GM19099 (cell line): ENCODE measurements around the gene PATJ.

Experiments used
- POLR2A ChIP-seq: IDR thresholded peaks from 3 replicates; pipeline ENCODE4 v1.6.1; 2011; ENCODE audit warnings: low read depth; ENCODE audit not compliant: insufficient read length; ENCODE audit errors: extremely low read depth

The PATJ gene

GRCh38 chr1:62029704-62030103, 287.4 kb downstream of the PATJ start:
- no peak for TF ChIP-seq POLR2A

DNA sequence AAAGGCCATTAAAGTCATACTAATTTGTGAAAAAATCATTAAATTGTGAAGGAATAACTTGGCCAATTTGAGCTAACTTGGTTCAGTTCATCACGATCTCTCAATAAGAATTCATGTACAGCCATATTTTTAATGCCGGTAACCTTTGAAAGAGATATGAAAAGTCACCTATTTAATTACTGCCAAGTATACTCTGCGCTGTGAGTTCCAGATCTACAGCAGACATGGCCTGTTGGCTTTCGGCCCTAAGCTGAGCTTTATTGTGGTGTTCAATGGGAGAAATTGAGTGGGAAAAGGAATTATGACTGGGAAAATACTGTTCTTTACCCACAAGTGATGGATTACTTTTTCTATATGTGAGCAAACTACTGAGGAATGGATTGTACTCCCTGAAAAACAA, 292.5 kb downstream of the PATJ start:
- no peak for TF ChIP-seq POLR2A

- TF ChIP-seq POLR2A: no peak
These were observed 295.0 kb downstream of the PATJ start for GRCh38 chr1:62037274-62037673.

GRCh38 chr1:62038594-62039284, 296.5 kb downstream of the PATJ start:
- no peak for TF ChIP-seq POLR2A

DNA sequence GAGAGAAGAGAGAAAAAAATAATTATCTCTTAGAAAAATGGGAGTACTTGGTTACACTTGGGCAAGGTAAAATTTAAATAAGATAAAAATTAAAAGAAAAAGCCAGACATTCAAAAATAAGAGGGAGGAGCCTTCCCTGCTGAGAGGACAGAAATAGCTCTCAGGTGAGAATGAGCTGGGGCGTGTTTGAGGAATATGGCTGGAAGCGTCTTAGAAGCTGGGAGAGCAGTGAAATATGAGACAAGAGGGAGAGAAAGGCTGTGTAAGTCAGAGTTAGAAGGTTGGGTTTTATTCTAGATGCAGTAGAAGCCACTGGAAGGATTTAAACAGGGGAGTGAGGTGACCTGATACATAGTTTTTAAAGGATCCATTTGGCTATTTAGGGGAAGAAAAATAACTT, 298.2 kb downstream of the PATJ start:
- no peak for TF ChIP-seq POLR2A

DNA sequence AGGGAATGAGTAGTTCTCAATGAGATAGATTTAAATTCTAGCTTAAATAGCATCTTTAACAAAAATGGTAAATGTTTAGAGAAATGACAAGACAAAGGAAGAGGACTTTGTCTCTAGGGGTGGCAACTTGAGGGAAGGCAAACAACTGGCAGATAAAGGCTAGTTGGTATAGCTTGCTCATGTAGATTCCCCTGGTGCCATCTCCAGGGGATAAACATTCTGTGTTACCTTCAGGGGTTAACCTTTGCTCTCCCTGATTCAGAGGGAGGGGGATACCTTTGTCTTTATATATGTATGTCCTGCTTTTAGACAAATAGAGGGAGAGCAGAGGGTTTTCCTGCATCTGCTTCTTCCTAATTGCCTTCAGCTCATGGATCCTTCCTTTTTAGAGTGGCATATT, 298.7 kb downstream of the PATJ start:
- TF ChIP-seq POLR2A: no peak

DNA sequence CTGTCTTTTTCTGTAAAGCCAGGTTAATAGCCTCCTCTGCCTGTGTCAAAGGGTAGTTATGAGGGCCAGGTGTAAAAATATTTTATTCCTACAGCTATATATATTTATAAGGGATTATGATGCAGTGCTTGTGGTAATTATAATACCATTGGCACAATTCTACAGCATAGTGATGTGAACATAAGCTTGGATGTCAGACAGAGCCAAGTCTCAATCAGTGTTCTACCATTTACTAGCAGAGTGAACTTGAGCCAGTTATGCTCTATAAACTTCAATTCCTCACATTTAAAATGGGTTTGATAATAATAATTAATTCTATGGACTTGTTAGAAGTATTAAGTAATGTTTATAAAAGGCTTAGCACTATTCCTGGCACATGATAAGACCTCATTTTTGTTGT, 300.9 kb downstream of the PATJ start:
- no peak for TF ChIP-seq POLR2A

GRCh38 chr1:62045574-62045973, 303.3 kb downstream of the PATJ start:
- no peak for TF ChIP-seq POLR2A

- TF ChIP-seq POLR2A: no peak
These were observed 304.6 kb downstream of the PATJ start for GRCh38 chr1:62046927-62047326.

- TF ChIP-seq POLR2A: no peak
These were observed 307.9 kb downstream of the PATJ start for GRCh38 chr1:62050165-62050564.

DNA sequence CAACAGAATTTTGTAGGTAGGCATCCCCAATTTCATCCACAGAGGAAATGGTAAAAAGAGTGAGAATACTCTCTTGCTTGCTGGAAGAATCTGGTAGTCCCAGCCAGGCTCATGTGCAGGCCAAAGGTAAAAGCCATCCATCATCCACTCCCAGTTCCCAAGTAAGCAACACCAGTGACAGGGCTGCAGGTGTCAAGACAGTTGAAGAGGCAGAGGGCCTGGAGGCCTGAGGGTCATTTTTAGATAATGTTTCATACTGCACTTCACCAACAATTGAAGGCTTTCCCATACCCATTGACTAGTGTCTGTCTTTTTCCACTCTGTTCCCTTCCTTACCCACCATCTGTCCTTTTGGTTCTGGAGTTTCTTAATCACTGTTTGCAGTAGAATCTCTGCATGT, 310.7 kb downstream of the PATJ start:
- TF ChIP-seq POLR2A: no peak

- TF ChIP-seq POLR2A: no peak
These were observed 311.9 kb downstream of the PATJ start for GRCh38 chr1:62054188-62054587.

- no peak for TF ChIP-seq POLR2A
These were observed 314.9 kb downstream of the PATJ start for GRCh38 chr1:62057230-62057629.

DNA sequence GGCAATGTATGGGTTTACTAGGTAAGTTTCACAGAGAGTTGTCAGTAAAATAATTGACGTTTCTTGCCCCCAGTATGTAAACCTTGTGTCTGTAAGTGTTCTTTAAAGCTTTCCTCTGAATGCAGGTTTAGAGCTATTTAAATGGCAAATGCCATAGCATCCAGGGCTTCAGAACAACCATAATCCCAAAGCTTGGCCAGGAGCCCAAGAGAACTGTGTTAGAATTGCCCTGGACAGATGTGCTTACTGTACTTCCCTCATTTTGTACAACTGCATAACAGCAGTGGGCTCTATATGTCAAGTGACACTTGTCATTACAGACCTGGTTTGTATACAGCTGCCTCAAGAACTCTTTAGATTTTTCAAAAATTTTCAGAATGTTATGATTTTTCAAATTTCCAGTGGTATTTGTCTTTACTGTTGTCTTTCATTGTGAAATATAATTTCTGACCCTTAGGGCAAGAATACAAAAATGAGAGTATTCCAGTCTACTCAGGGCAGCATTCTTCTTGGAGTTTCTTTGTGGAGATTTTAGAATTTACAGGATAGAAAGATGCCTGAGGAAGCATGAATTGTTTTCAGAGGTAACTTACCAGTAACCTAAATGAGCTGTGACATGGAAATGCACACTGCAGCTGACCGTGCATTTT, 315.5 kb downstream of the PATJ start:
- TF ChIP-seq POLR2A: no peak

DNA sequence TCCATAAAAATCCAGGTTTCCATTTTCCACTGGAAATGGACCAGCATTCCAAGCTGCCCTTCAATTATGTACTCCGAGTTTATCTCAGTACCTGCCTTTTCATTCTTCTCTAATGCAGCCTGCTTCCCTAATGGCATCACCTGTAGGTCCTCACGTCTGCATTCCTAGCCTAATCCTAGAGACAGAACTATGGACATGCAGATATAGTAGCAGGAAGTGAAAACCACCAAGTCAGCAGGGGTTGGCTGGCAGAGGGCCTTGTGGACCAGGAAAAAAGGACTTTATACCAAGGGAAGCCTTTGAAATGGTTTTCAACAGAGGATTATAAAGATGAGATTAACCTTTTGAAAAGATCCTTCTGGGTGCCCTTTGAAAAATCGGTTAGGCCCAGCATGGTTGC, 316.7 kb downstream of the PATJ start:
- TF ChIP-seq POLR2A: no peak

GRCh38 chr1:62062087-62062486, 319.8 kb downstream of the PATJ start:
- TF ChIP-seq POLR2A: no peak

GRCh38 chr1:62064829-62065407, 322.6 kb downstream of the PATJ start:
- TF ChIP-seq POLR2A: no peak

DNA sequence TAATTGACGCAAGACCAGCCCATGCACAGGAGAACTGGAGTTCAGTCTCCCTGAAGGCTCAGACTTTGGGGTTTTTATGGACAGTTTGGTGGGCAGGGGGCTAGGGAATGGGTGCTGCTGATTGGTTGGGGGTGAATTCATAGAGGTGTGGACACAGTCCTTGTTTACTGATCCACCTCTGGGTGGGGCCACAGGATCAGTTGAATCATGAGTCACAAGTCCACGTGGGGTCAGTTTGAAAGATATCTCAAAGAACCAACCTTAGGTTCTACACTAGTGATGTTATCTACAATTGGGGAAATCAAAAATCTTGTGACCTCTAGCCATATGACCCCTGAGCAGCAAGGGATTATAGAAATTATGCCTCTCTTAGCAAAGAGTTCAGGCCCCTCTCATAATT, 324.4 kb downstream of the PATJ start:
- TF ChIP-seq POLR2A: no peak
